Stimulated activated CD8-positive, alpha-beta memory T cell treated with anti-CD3 and anti-CD28 coated beads, Interleukin-7, amount 100 ng/mL, for 1 hour (primary cell): Measurements from ENCODE around the gene ELMO1.

Experiments
- DNase-seq, 2 donors: peaks; one replicate each; pipeline ENCODE4 v3.0.0-alpha.2; 2020; ENCODE audit warnings: low read depth in 2 of 2

ELMO1 gene

GRCh38 chr7:37471619-37472018, 23.0 kb upstream of the ELMO1 start:
- no peak for DNase-seq

- DNase-seq = no peak
Observed at GRCh38 chr7:37467002-37467401, 18.3 kb upstream of the ELMO1 start.

- no peak for DNase-seq
Observed at GRCh38 chr7:37462138-37462537, 13.5 kb upstream of the ELMO1 start.

DNA sequence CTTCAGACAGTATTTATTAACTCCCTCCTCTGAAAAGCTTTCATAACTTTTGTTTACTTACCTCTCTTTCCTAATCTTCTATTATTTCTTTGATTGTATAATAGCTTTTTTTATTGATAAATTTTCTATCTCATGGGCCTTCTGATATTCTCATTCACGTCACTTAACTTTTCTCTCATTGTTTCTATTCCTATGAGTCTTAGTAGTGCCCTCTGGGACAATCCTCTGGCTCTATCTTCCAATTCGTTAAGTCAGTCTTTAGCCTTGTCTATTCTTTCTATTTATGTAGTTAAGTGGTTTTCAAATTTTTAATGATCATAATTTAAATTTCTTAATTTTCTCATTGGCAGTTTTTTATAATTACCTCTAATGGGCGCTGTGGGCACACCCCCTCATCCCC, 6.4 kb upstream of the ELMO1 start:
- no peak for DNase-seq

GRCh38 chr7:37452346-37452745, 3.7 kb upstream of the ELMO1 start:
- no peak for DNase-seq

DNA sequence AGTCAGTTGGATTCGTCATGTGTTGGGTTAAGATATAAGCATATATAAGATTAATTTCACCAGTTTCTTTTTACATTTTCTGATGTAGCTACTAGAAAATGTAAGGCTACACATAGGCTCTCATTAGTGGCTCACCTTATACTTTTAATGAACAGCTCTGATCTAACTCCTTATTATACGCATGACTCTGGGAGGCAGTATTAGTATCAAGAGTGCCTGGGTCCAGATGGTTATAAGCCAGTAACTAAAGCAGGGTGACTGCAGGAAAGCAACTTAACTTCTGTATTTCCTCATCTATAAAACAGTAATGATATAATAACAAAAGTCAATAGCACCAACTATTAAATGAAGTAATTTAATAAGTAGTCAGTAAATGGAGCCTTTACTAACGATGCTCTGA, 1.4 kb upstream of the ELMO1 start:
- DNase-seq = no peak

- DNase-seq = no peak
Observed at GRCh38 chr7:37449621-37450020, 957 bp upstream of the ELMO1 start.

- no peak for DNase-seq
Observed at GRCh38 chr7:37448011-37448635, 541 bp downstream of the ELMO1 start.

DNA sequence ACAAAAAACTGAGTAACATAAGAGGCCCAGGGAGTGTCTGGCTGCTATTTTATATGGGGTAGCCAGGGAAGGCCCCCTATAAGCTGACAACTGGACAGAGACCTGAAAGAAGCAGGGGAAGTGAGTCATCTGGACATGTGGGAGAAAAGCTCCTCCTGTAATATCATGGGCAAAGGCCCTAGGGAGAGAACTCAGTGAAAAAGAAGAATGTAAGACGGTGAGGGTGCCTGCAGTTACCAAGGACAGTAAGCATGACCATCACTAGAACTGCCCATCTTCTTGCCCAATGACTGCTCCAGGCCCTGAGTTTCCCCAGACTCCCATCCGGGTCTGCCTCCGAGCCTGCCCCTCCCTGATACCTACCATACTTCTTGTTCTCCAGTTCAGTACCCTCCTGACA, 2.3 kb downstream of the ELMO1 start:
- no peak for DNase-seq

GRCh38 chr7:37445790-37446189, 2.9 kb downstream of the ELMO1 start:
- no peak for DNase-seq

- no peak for DNase-seq
Observed at GRCh38 chr7:37445064-37445723, 3.5 kb downstream of the ELMO1 start.

DNA sequence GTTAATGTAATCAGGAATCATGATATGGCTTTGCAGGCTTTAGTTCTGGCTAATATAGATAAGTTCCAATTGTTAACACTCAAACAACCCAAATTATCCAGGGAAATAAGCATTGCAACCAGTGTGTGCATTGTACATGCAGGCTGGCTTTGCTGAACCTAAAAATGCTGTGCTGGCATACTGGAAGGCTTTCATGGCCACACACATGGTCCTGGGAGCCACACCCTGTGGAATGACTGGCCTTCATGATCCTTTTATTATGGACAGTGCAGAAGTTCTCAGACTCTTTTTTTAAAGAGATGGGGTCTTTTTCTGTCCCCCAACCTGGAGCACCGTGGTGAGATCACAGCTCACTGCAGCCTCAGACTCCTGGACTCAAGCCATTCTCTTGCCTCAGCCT, 5.0 kb downstream of the ELMO1 start:
- DNase-seq = no peak

- DNase-seq = no peak
Observed at GRCh38 chr7:37442268-37442667, 6.4 kb downstream of the ELMO1 start.

DNA sequence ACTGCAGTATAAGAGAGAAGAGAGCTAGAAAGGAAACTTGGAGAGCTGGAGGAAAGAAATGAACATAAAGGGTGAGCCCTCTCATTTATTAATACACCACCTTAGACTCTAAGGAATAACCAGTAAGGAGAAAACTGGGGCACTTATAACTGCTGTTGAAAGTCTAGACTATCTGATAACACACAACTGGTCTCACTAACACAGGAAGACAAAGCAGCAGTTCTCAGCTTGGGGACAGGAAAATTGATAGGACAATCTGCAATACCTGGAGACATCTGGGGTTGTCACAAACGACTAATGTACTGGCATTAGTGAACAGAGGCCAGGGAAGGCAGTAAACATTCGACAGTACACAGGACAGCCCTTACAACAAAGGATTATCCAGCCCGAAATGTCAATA, 6.8 kb downstream of the ELMO1 start:
- DNase-seq = no peak

DNA sequence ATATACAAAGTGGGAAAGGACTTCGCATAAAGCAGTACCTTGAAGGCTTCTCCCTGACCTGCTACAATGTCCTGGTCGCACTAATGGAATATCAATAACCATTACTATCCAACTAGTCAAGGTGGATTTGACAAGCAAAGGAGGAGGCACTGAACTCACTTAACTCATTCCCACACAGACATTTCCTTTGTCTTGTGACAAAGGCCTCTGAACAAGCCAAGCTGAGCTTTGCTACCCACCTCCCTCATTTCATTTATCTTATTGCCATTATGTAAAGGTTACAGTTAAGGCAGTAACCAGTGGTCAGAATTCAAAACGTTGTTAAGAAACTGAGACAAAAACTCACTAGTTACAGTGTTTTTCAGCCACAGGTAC, 7.3 kb downstream of the ELMO1 start:
- no peak for DNase-seq

DNA sequence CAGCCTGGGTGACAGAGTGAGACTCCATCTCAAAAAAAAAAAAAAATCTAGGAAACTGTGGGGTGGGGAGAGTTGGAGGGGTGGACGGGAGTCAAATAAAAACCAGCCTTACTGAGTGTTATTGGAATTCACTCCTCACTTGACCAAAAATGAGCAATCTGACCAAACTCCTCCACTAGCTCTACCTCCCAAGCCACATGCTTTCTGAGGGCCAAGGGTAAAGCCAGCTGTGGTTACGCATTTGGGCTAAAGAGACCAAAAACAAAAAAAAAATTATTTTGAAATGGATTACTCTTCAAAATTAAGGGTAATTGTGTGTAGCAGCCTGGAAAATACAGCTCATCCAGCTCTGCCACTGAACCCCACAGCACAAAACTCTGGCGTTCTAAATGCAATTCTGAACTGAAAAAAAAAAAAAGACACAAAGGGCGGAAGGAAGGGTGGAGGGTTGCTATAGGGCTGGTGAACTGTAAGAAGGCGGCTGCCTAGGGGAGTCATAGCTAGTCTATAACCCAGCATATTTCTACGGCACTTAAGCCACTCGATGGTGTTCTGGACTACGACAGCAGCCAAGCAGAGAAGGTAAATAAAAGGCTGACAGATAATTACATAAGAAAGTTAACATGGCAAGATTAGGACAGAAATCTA, 7.8 kb downstream of the ELMO1 start:
- no peak for DNase-seq

DNA sequence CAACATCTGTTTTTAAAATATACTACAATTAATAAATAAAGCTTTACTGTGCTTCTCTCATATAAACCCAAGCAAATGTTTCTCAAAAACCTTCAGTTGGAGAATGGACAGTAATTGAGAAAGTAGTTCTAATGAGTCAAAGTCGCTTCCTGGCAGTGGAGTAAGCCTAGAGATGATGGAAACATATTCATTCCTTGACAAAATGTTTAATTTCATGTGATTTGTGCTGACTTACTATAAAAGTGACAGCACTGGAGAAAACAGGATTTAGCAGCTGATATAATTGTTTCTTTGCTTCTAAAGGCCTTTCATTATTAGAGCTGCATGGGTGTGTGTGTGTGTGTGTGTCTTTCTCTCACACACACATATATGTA, 9.0 kb downstream of the ELMO1 start:
- DNase-seq = no peak

GRCh38 chr7:37438906-37439652, 9.6 kb downstream of the ELMO1 start:
- no peak for DNase-seq

GRCh38 chr7:37435156-37435855, 13.4 kb downstream of the ELMO1 start:
- no peak for DNase-seq

GRCh38 chr7:37434529-37434928, 14.1 kb downstream of the ELMO1 start:
- DNase-seq = no peak

DNA sequence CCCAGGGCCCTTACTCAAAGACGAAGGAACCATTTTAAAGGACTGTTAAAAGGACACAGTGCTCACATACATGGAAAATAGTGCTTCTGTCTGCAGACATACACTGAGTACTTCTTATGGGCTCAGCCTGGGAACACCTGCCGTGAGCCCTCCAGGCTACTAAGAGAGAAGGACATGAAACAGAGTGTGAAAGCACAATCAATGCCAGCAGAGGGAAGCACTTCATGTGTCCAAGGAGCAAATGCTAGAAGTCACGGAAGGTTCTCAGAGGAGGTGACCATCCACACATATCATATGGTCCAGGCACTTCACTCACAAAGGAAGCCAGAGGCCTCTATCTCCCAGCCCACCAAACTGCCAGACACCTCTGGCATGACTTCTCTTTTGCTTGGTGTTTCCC, 15.5 kb downstream of the ELMO1 start:
- no peak for DNase-seq

- no peak for DNase-seq
Observed at GRCh38 chr7:37432281-37432920, 16.3 kb downstream of the ELMO1 start.
